ENCODE results near the gene ZNF488.

The ZNF488 gene

DNA sequence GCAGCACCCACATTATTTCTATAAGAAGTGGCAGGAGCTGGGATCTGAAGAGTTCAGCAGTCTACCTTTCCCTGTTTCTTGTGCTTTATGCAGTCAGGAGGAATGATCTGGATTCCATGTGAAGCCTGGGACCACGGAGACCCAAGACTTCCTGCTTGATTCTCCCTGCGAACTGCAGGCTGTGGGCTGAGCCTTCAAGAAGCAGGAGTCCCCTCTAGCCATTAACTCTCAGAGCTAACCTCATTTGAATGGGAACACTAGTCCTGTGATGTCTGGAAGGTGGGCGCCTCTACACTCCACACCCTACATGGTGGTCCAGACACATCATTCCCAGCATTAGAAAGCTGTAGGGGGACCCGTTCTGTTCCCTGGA lies 36.8 kb downstream of the ZNF488 start:
- H3K4me3 ChIP-seq (replicated peaks; ENCODE audit: insufficient read depth, low read length): no peak overlapping the region
- H3K27ac ChIP-seq (replicated peaks): no peak overlapping the region
- peaks cover 6% of the 10 kb centered on the region for H3K27me3 ChIP-seq (ENCODE audit: insufficient read depth, poor library complexity, severe bottlenecking)
- DNase-seq (ENCODE audit: low read depth in 1 of 2, low spot score in 1 of 2): no peak
- TF ChIP-seq GABPA (IDR thresholded peaks at IDR 0.05; ENCODE audit: low read depth) (no peak), POLR2AphosphoS5 (IDR thresholded peaks at IDR 0.05; ENCODE audit: low read depth) (no peak)

DNA sequence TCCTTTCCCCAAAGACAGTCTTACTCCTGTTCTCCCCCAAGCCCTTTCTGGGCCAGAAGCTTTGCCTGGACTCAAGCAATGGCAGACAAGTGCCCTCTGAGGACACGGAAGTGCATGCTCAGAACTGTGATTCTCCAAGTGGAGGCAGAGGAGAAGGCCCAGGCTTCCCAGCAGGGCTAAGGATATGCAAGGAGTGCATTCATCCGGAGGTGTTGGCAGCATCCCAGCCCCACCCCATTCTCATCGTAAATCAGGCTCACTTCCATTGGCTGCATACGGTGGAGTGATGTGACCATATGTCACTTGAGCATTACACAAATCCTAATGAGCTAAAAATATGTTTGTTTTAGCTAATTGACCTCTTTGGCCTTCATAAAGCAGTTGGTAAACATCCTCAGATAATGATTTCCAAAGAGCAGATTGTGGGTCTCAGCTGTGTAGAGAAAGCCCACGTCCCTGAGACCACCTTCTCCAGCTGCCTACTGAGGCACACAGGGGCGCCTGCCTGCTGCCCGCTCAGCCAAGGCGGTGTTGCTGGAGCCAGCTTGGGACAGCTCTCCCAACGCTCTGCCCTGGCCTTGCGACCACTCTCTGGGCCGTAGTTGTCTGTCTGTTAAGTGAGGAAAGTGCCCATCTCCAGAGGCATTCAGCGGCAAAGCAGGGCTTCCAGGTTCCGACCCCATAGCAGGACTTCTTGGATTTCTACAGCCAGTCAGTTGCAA lies 37.4 kb downstream of the ZNF488 start:
- no peak for DNase-seq (ENCODE audit: low read depth in 1 of 2, low spot score in 1 of 2)
- H3K27ac ChIP-seq (replicated peaks): no peak overlapping the region
- H3K4me3 ChIP-seq (replicated peaks; ENCODE audit: insufficient read depth, low read length): no peak overlapping the region
- no peak for TF ChIP-seq SPI1 (IDR thresholded peaks at IDR 0.05; ENCODE audit: borderline replicate concordance, low read depth)
- H3K27me3 ChIP-seq (ENCODE audit: insufficient read depth, poor library complexity, severe bottlenecking): peaks cover 6% of the 10 kb centered on the region

DNA sequence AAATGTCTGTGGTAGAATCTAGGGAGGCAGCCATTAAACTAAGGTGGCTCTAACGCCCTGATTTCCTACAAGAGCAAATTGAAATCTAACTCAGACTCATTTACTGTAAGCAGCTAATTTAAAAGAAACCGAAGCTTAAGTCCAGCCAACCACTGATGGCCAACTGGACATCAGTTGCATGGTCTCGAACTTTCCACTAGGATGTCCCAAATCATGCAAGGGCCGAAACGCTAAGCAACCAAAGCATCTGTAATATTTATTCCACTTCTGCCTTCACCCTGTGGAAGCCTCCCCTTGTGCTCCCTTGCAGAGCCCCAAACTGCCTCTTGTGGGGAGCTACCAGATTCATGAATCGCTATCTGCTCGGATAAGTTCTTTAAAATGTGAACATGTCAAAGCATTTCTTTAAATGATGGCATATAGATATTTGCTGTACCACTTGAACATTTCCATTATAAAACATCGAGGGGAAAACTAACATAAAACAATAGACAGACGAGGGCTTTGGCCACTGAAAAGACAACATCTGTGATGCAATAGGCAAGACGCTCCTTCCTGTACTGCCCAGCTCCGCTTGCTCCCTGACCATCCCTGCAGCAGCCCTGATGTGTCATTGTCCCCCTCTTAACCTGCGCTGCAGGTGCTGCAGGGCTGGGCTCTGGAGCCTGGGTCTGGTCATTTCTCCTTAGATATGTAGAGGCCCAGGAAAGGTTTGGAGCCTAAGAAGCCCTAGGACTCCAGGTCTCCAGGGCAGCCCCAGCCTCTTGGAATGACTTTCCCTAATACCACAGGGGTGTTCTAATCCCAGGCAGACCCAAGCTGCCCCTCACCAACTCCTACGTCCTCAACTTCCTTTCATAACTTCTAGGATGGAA lies 38.9 kb downstream of the ZNF488 start:
- Histone ChIP-seq H3K27ac (replicated peaks) (no peak overlapping the region), H3K27me3 (ENCODE audit: insufficient read depth, poor library complexity, severe bottlenecking) (peaks cover 6% of the 10 kb centered on the region), H3K4me3 (replicated peaks; ENCODE audit: insufficient read depth, low read length) (no peak overlapping the region)
- no peak for DNase-seq (ENCODE audit: low read depth in 1 of 2, low spot score in 1 of 2)
- TF ChIP-seq SPI1 (IDR thresholded peaks at IDR 0.05; ENCODE audit: borderline replicate concordance, low read depth) (no peak), GABPA (IDR thresholded peaks at IDR 0.05; ENCODE audit: low read depth) (no peak), POLR2AphosphoS5 (IDR thresholded peaks at IDR 0.05; ENCODE audit: low read depth) (no peak)
- TF ChIP-seq, protein P1, sequence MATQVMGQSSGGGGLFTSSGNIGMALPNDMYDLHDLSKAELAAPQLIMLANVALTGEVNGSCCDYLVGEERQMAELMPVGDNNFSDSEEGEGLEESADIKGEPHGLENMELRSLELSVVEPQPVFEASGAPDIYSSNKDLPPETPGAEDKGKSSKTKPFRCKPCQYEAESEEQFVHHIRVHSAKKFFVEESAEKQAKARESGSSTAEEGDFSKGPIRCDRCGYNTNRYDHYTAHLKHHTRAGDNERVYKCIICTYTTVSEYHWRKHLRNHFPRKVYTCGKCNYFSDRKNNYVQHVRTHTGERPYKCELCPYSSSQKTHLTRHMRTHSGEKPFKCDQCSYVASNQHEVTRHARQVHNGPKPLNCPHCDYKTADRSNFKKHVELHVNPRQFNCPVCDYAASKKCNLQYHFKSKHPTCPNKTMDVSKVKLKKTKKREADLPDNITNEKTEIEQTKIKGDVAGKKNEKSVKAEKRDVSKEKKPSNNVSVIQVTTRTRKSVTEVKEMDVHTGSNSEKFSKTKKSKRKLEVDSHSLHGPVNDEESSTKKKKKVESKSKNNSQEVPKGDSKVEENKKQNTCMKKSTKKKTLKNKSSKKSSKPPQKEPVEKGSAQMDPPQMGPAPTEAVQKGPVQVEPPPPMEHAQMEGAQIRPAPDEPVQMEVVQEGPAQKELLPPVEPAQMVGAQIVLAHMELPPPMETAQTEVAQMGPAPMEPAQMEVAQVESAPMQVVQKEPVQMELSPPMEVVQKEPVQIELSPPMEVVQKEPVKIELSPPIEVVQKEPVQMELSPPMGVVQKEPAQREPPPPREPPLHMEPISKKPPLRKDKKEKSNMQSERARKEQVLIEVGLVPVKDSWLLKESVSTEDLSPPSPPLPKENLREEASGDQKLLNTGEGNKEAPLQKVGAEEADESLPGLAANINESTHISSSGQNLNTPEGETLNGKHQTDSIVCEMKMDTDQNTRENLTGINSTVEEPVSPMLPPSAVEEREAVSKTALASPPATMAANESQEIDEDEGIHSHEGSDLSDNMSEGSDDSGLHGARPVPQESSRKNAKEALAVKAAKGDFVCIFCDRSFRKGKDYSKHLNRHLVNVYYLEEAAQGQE (IDR thresholded peaks at IDR 0.05; ENCODE audit: insufficient replicate concordance, low read depth): no peak
- TF ChIP-seq, protein P2, sequence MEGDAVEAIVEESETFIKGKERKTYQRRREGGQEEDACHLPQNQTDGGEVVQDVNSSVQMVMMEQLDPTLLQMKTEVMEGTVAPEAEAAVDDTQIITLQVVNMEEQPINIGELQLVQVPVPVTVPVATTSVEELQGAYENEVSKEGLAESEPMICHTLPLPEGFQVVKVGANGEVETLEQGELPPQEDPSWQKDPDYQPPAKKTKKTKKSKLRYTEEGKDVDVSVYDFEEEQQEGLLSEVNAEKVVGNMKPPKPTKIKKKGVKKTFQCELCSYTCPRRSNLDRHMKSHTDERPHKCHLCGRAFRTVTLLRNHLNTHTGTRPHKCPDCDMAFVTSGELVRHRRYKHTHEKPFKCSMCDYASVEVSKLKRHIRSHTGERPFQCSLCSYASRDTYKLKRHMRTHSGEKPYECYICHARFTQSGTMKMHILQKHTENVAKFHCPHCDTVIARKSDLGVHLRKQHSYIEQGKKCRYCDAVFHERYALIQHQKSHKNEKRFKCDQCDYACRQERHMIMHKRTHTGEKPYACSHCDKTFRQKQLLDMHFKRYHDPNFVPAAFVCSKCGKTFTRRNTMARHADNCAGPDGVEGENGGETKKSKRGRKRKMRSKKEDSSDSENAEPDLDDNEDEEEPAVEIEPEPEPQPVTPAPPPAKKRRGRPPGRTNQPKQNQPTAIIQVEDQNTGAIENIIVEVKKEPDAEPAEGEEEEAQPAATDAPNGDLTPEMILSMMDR (IDR thresholded peaks at IDR 0.05; ENCODE audit: insufficient read depth, low read length): no peak

DNA sequence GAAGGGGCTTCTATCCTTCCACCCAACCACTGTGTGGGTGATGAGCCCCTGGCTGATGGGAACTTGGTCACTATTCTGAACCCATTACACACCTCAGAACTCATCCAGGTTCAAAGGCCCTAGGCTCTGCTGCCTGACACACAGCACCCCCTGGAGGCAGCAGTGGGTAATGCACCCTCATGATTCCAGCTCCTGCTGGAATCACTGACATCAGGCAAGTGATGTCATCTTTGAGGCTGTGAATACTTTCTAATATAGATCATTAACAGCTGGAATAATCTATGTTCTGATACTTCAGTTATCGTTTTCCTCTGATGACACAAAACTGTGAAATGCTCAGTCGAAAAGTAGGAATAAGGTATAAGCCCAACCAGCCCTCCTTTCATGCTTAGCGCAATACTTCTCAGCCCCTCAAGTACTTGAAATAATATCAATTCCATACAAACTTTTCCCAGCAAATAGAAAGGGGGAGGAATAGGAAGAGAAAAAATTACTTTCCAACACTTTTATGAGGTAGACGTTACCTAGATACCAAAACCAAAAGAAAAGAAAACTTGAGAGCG lies 43.4 kb downstream of the ZNF488 start:
- Histone ChIP-seq H3K27me3 (ENCODE audit: insufficient read depth, poor library complexity, severe bottlenecking) (peaks cover 6% of the 10 kb centered on the region), H3K27ac (replicated peaks) (no peak overlapping the region), H3K4me3 (replicated peaks; ENCODE audit: insufficient read depth, low read length) (no peak overlapping the region)
- DNase-seq (ENCODE audit: low read depth in 1 of 2, low spot score in 1 of 2): peak; percentile 44 to 49
- TF ChIP-seq SPI1 (IDR thresholded peaks at IDR 0.05; ENCODE audit: borderline replicate concordance, low read depth) (no peak), POLR2AphosphoS5 (IDR thresholded peaks at IDR 0.05; ENCODE audit: low read depth) (no peak), GABPA (IDR thresholded peaks at IDR 0.05; ENCODE audit: low read depth) (no peak)
- TF ChIP-seq, protein P1 (IDR thresholded peaks at IDR 0.05; ENCODE audit: insufficient replicate concordance, low read depth): no peak
- TF ChIP-seq, protein P2 (IDR thresholded peaks at IDR 0.05; ENCODE audit: insufficient read depth, low read length): peak; percentile 92
